Neuron (in vitro differentiated cells): ENCODE measurements around the gene CACNB2.

Experiments
- H2AFZ ChIP-seq: one replicate; pipeline ENCODE4 v1.6.1; 2013; ENCODE audit warnings: low read depth, mild to moderate bottlenecking, inconsistent platforms, low read length, moderate library complexity
- H3K27me3 ChIP-seq: one replicate; pipeline ENCODE4 v1.6.1; 2013; ENCODE audit warnings: low read length; ENCODE audit not compliant: insufficient read depth
- H3K36me3 ChIP-seq: one replicate; pipeline ENCODE4 v1.6.1; 2013; ENCODE audit warnings: low read length; ENCODE audit not compliant: insufficient read depth
- H3K4me1 ChIP-seq: one replicate; pipeline ENCODE4 v1.6.1; 2013; ENCODE audit warnings: low read length; ENCODE audit not compliant: insufficient read depth
- H3K4me3 ChIP-seq: 2 replicates; pipeline ENCODE4 v1.5.1; 2013; ENCODE audit warnings: mild to moderate bottlenecking, low read length, moderate library complexity
- H3K9me3 ChIP-seq: one replicate; pipeline ENCODE4 v1.6.1; 2013; ENCODE audit warnings: low read length

The CACNB2 gene

GRCh38 chr10:18303851-18304801 is 163.9 kb downstream of the CACNB2 start:
- H3K27me3 ChIP-seq = no peaks in the 10 kb centered on the region
- H2AFZ ChIP-seq = no peak overlapping the region
- no peaks in the 10 kb centered on the region for H3K4me1 ChIP-seq
- no peaks in the 10 kb centered on the region for H3K9me3 ChIP-seq
- H3K36me3 ChIP-seq = no peaks in the 10 kb centered on the region
- no peak overlapping the region for H3K4me3 ChIP-seq

DNA sequence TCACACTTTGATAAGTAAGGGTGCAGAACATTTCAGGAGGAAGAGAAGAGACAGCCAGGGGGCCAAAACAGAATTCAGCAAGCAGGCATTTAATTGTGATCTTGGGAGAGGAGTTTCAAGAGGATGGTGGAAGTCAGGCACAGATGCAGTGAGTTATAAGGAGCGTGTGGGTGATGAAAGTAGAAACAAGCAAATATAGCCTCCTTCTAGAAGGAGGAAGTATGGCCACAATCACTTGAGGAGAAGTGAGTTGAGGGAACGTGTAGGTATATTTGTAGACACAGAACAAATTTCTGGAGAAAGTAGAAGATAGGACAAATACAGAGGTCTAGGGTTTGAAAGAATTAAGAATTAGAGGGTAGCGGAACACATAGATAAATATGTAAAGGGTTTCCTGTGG is 165.8 kb downstream of the CACNB2 start:
- H3K27me3 ChIP-seq = no peaks in the 10 kb centered on the region
- H3K9me3 ChIP-seq = no peaks in the 10 kb centered on the region
- H3K36me3 ChIP-seq = no peaks in the 10 kb centered on the region
- no peak overlapping the region for H3K4me3 ChIP-seq
- H2AFZ ChIP-seq = no peak overlapping the region
- no peaks in the 10 kb centered on the region for H3K4me1 ChIP-seq

DNA sequence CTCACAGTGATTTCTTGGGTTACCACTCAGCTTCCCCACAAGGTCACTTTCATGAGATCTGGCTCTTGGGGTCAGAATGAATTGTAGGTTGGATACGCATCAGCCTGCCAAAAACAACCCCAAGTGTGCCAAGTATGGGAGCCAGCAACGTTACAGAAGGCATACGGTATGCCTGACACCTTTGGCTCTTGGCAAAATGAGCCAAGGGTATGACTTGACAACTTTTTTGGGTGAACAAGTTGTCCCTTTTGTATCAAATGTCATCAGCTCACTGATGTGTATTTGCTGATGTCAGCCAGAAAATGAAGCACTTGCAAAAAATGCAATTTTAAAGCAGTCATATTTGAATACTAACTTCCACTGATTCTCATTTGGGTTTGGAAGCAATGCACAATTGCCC is 168.4 kb downstream of the CACNB2 start:
- Histone ChIP-seq H2AFZ (no peak overlapping the region), H3K36me3 (no peaks in the 10 kb centered on the region), H3K9me3 (no peaks in the 10 kb centered on the region), H3K27me3 (no peaks in the 10 kb centered on the region), H3K4me1 (no peaks in the 10 kb centered on the region), H3K4me3 (no peak overlapping the region)

DNA sequence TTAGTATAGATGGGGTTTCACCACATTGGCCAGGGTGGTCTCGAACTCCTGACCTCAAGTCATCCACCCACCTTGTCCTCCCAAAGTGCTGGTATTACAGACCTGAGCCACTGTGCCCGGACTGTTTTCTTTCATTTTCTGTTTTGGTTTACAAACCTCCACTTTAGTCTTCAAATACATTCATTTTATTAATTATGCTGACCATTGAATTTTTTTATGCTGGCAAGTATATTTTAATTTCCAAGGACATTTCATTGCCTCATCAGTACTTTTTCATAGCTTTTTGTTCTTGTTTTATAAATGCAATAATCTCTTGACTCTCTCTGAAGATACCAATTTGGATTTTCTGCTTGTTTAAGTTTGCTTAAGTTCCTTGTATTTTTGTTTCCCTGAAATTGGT is 170.5 kb downstream of the CACNB2 start:
- Histone ChIP-seq H3K4me3 (no peak overlapping the region), H3K4me1 (no peaks in the 10 kb centered on the region), H3K27me3 (no peaks in the 10 kb centered on the region), H3K9me3 (no peaks in the 10 kb centered on the region), H2AFZ (no peak overlapping the region), H3K36me3 (no peaks in the 10 kb centered on the region)

DNA sequence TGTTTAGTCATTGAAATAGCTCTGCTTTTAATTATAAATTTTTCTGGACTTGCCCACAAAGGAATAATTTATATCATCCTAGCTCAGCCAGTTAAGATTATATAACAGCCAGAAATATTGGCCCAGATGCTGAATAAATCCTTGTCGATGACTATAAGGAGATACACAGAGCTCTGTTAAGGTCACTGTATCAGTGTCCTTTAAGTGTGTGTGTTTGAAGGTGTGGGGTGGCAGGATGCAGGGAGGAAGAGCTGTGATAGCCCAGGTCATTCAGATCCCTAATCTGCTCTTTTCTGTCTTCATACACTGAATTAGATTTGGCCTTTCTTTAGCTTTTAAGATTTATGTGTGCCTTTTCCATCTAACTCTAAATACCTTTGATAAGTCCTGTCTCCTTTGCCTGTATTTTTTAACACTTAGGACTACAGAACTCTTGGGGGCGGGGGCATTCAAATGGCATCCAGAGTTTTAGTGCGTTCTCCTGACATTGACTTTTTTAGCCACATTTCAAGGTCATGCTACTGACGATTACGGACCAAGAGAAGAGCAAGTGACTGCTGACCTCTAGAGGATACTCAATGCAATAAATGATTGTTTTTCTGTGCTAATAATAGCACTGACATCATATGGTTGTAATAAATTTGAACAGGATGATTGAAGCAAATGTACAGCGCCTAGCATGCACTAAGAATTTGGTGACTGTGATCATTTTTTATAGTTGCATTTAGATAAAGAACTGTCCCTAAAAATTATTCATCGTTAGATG is 172.3 kb downstream of the CACNB2 start:
- H3K4me1 ChIP-seq = no peaks in the 10 kb centered on the region
- no peak overlapping the region for H2AFZ ChIP-seq
- H3K4me3 ChIP-seq = no peak overlapping the region
- H3K36me3 ChIP-seq = no peaks in the 10 kb centered on the region
- no peaks in the 10 kb centered on the region for H3K27me3 ChIP-seq
- H3K9me3 ChIP-seq = no peaks in the 10 kb centered on the region

DNA sequence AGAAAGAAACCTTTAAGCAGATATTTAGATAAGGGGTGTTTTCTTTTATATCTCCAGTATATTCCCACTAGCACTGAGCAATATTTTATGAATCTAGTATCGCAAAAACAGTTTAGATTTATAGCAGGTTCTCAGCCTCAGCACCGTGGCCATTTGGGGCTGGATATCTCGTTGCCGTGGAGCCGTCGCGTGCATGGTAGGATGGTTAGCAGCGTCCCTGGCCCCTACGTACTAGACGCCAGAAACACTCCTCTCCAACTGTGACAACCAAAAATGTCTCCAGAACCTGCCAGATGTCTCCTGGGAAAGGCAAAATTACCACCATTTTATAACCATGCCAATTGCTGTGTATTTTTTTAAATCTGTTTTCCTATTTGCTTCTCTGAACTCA is 172.9 kb downstream of the CACNB2 start:
- H3K9me3 ChIP-seq = no peaks in the 10 kb centered on the region
- no peak overlapping the region for H3K4me3 ChIP-seq
- H2AFZ ChIP-seq = no peak overlapping the region
- no peaks in the 10 kb centered on the region for H3K27me3 ChIP-seq
- no peaks in the 10 kb centered on the region for H3K4me1 ChIP-seq
- no peaks in the 10 kb centered on the region for H3K36me3 ChIP-seq

GRCh38 chr10:18313626-18314025 is 173.4 kb downstream of the CACNB2 start:
- H3K27me3 ChIP-seq = no peaks in the 10 kb centered on the region
- no peaks in the 10 kb centered on the region for H3K4me1 ChIP-seq
- H2AFZ ChIP-seq = no peak overlapping the region
- no peaks in the 10 kb centered on the region for H3K9me3 ChIP-seq
- H3K36me3 ChIP-seq = no peaks in the 10 kb centered on the region
- H3K4me3 ChIP-seq = no peak overlapping the region

- no peaks in the 10 kb centered on the region for H3K27me3 ChIP-seq
Measured at GRCh38 chr10:18319628-18320027, 179.4 kb downstream of the CACNB2 start.

DNA sequence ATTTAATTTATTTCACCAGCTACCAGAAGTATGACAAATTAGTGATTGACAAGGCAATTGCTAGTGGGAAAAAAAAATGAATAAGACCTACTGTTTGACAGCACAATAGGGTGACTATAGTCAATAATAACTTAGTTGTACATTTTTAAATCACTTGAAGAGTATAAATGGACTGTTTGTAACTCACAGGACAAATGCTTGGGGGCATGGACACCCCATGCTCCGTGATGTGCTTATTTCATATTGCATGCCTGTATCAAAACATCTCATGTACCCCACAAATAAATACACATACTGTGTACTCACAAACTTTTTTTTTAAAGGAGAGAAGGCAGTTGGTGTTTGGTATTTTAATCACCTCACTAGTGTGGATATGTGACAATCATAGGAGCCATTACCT is 181.1 kb downstream of the CACNB2 start:
- Histone ChIP-seq H3K27me3 (no peaks in the 10 kb centered on the region), H3K4me3 (no peak overlapping the region), H3K36me3 (no peaks in the 10 kb centered on the region), H2AFZ (no peak overlapping the region), H3K4me1 (no peaks in the 10 kb centered on the region), H3K9me3 (no peaks in the 10 kb centered on the region)

More at GRCh38 chr10:18319628-18320027, 179.4 kb downstream of the CACNB2 start:
- Histone ChIP-seq H3K4me3 (no peak overlapping the region), H2AFZ (no peak overlapping the region), H3K36me3 (no peaks in the 10 kb centered on the region), H3K4me1 (no peaks in the 10 kb centered on the region), H3K9me3 (no peaks in the 10 kb centered on the region)

DNA sequence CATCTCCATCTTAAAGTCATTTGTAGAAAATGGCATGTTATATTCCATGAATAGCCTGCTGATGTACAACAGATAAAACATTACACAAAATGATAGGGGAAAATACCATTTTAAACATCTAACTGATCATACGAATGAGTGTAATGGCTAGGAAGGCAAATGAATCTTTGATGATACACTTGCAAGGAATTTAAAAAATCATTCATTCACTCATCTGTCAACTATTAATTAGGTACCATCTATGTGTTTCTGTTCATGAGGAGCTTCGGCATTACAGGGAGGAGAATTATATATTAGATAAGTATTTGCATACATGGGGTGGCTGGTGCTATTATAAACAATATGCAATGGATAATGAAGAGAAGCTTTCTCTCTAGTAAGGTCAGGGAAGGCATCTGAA is 183.7 kb downstream of the CACNB2 start:
- Histone ChIP-seq H3K36me3 (no peaks in the 10 kb centered on the region), H3K27me3 (no peaks in the 10 kb centered on the region), H3K4me1 (no peaks in the 10 kb centered on the region), H3K4me3 (no peak overlapping the region), H3K9me3 (no peaks in the 10 kb centered on the region), H2AFZ (no peak overlapping the region)

- Histone ChIP-seq H3K4me3 (no peak overlapping the region), H3K9me3 (no peaks in the 10 kb centered on the region), H3K4me1 (no peaks in the 10 kb centered on the region), H3K36me3 (no peaks in the 10 kb centered on the region), H2AFZ (no peak overlapping the region), H3K27me3 (no peaks in the 10 kb centered on the region)
Measured at GRCh38 chr10:18325410-18325809, 185.2 kb downstream of the CACNB2 start.

- H3K9me3 ChIP-seq = no peaks in the 10 kb centered on the region
Measured at GRCh38 chr10:18325889-18326531, 185.8 kb downstream of the CACNB2 start.

GRCh38 chr10:18328941-18329340 is 188.7 kb downstream of the CACNB2 start:
- H3K9me3 ChIP-seq = no peaks in the 10 kb centered on the region

More at GRCh38 chr10:18325889-18326531, 185.8 kb downstream of the CACNB2 start:
- H3K4me3 ChIP-seq = no peak overlapping the region
- no peak overlapping the region for H2AFZ ChIP-seq
- H3K4me1 ChIP-seq = no peaks in the 10 kb centered on the region
- no peaks in the 10 kb centered on the region for H3K27me3 ChIP-seq
- no peaks in the 10 kb centered on the region for H3K36me3 ChIP-seq

More at GRCh38 chr10:18328941-18329340, 188.7 kb downstream of the CACNB2 start:
- no peak overlapping the region for H3K4me3 ChIP-seq
- H3K36me3 ChIP-seq = no peaks in the 10 kb centered on the region
- H3K27me3 ChIP-seq = no peaks in the 10 kb centered on the region
- peaks cover 9% of the 10 kb centered on the region for H3K4me1 ChIP-seq
- H2AFZ ChIP-seq = no peak overlapping the region
